ENCODE measurements around the gene PCYT1B. TPM values are rescaled to one million over a fixed set of nuclear protein-coding genes. Genes with fewer than 3 reads are reported as not detected.

PCYT1B gene
- total RNA-seq, 1 experiment from 2014 or later, result not detected

DNA sequence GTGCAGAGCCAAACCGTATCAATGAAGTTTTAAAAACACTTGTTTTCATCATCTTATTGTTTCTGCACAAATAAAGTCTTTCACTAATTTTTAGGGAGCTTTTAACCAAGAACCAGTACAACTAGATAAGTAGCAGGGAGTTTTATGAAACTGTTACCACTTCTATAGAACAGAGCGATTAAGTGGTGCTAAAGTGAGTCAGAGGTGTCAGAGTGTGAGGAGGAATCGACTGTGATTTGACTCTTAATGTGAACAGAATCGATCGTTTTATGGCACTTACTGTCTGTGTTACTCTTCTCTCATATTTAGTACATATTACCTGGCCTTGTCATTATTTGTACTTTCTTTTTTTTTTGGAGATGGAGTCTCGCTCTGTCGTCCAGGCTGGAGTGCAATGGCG lies 138.8 kb downstream of the PCYT1B start:
- intact Hi-C loops (cut with micrococcal nuclease; ENCODE audit: unreplicated experiment), result no loop called here
- Histone ChIP-seq H2AFZ (no peak overlapping the region), H3K36me3 (ENCODE audit: low read depth) (no peaks in the 10 kb centered on the region), H3K9me2 (ENCODE audit: insufficient read depth) (no peaks in the 10 kb centered on the region), H3K9me3 (ENCODE audit: insufficient read depth, low read depth) (no peaks in the 10 kb centered on the region), H3K4me3 (no peak overlapping the region), H3K4me1 (replicated peaks; ENCODE audit: insufficient read depth) (peaks cover 9% of the 10 kb centered on the region), H3K4me2 (no peak overlapping the region), H4K20me1 (ENCODE audit: insufficient read depth) (no peaks in the 10 kb centered on the region), H3F3A (ENCODE audit: insufficient read depth, low read depth) (peaks cover 7% of the 10 kb centered on the region; the same call in 1 of the 2 replicates), H3K27ac (no peak overlapping the region), H3K79me2 (ENCODE audit: low read depth) (no peaks in the 10 kb centered on the region), H3K27me3 (ENCODE audit: insufficient read depth, low read depth) (no peaks in the 10 kb centered on the region)
- ChIA-PET CTCF (no interaction called here), POLR2A (ENCODE audit: unreplicated experiment) (no interaction called here)
- no TSS peak for BruUV-seq (replicated peaks)
- TF ChIP-seq, protein P1, sequence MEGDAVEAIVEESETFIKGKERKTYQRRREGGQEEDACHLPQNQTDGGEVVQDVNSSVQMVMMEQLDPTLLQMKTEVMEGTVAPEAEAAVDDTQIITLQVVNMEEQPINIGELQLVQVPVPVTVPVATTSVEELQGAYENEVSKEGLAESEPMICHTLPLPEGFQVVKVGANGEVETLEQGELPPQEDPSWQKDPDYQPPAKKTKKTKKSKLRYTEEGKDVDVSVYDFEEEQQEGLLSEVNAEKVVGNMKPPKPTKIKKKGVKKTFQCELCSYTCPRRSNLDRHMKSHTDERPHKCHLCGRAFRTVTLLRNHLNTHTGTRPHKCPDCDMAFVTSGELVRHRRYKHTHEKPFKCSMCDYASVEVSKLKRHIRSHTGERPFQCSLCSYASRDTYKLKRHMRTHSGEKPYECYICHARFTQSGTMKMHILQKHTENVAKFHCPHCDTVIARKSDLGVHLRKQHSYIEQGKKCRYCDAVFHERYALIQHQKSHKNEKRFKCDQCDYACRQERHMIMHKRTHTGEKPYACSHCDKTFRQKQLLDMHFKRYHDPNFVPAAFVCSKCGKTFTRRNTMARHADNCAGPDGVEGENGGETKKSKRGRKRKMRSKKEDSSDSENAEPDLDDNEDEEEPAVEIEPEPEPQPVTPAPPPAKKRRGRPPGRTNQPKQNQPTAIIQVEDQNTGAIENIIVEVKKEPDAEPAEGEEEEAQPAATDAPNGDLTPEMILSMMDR (conservative IDR thresholded peaks at IDR 0.05), result no peak
- no peak for TF ChIP-seq EZH2 (IDR thresholded peaks at IDR 0.05; ENCODE audit: low read depth)
- DNase-seq, result no peak

Other genes starting within 250 kb of the PCYT1B start
- 12.5 and 19.4 TPM in 2 replicates for gene PDK3, start 182.1 kb downstream of the PCYT1B start, total RNA-seq (2021)
- 17.4 and 24.6 TPM in 2 replicates for gene POLA1, start 46.6 kb upstream of the PCYT1B start, total RNA-seq (2021)

Measured in PC-9 (cell line).